Tibial nerve (tissue), 3 donors: ENCODE results near the gene GRIN2C.

Experiments used
- CTCF ChIP-seq, 5 experiments: fragments of 200-600 bp in 3 of 5; fragments of 450-650 bp in 2 of 5; sonication (generic) in 3 of 5; IDR thresholded peaks; one replicate each; pipeline ENCODE4 v1.5.1; 2016 to 2019; ENCODE audit warnings: antibody characterized with exemption in 5 of 5, mild to moderate bottlenecking in 3 of 5, moderate library complexity in 2 of 5
- POLR2A ChIP-seq, 2 donors: fragments of 450-650 bp; IDR thresholded peaks; one replicate each; pipeline ENCODE4 v1.6.1; 2017; ENCODE audit warnings: antibody characterized with exemption in 2 of 2, mild to moderate bottlenecking in 2 of 2, moderate library complexity in 2 of 2

DNA sequence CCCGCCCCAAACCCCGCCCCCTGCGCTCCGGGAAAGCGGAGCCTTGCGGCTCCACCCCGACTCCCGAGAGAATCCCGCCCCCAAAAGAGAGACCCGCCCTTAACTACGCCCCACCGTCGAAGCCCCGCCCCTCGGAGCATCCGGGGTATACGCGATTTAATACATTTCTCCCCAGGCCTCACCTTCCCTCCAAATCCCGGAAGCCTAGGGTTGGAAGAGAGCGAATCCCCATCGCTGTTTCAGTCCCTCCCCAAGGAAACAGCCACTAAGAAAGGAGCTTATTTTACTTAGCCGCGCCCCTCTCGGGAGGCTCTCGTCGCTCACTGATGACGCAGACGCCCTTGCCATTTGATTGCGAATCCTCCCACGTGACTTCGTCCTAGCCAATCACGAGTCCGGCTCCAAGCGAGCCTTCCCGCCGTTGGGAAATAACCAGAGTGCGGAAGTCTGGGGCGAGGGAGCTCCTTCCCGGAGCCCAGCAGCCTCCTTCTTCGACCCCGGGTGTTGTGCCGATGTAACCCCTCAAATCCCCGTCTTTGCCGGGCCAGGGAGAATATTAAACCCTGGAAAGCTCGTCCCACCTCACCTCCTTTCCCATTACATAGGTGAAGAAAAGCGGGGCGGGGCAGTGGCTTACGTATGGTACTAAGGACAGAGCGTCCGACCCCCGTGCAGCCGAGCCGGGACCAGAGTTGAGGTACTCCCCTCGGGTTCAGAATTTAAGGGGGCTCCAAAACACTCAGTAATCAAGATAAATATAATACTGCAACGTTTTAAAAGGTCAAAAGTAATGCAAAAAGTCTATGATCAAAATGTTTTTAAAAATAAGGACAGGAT is 13.6 kb upstream of the GRIN2C start:
- TF ChIP-seq CTCF (IDR thresholded peaks at IDR 0.05) (peak in 2 of 5 experiments; percentile 15 to 53), POLR2A (IDR thresholded peaks at IDR 0.05) (peak; percentile 94 to 96)
